BE2C (cell line): ENCODE data around the gene SNTG2.

Experiments
- DNase-seq: peaks from one replicate; pipeline ENCODE4 v3.0.0-alpha.2; 2020
- H3K27me3 ChIP-seq: fragments of 250-450 bp; sonication (Bioruptor Pico); 2 replicates; pipeline ENCODE4 v1.5.1; 2020; ENCODE audit warnings: mild to moderate bottlenecking
- H3K36me3 ChIP-seq: fragments of 250-450 bp; sonication (Bioruptor Pico); 2 replicates; pipeline ENCODE4 v1.5.1; 2020; ENCODE audit warnings: mild to moderate bottlenecking
- H3K4me1 ChIP-seq: fragments of 250-450 bp; sonication (Bioruptor Pico); 2 replicates; pipeline ENCODE4 v1.5.1; 2020
- H3K4me3 ChIP-seq: 2 replicates; pipeline ENCODE4 v1.5.1; 2011; ENCODE audit warnings: low read depth, low read length
- H3K9me3 ChIP-seq: fragments of 250-450 bp; sonication (Bioruptor Pico); 2 replicates; pipeline ENCODE4 v1.5.1; 2020
- CTCF ChIP-seq: IDR thresholded peaks from 2 replicates; pipeline ENCODE4 v1.5.1; 2012; ENCODE audit warnings: mild to moderate bottlenecking, low read depth, low read length

The SNTG2 gene

GRCh38 chr2:1159013-1159412, 208.4 kb downstream of the SNTG2 start:
- Histone ChIP-seq H3K9me3 (no peaks in the 10 kb centered on the region), H3K27me3 (no peaks in the 10 kb centered on the region), H3K36me3 (no peaks in the 10 kb centered on the region), H3K4me1 (no peaks in the 10 kb centered on the region), H3K4me3 (no peak overlapping the region)
- TF ChIP-seq CTCF: no peak
- no peak for DNase-seq

- TF ChIP-seq CTCF: no peak
- H3K27me3 ChIP-seq: no peaks in the 10 kb centered on the region
These were observed 211.6 kb downstream of the SNTG2 start for GRCh38 chr2:1162246-1162645.

GRCh38 chr2:1162768-1163584, 212.3 kb downstream of the SNTG2 start:
- no peaks in the 10 kb centered on the region for H3K27me3 ChIP-seq
- TF ChIP-seq CTCF: no peak
- no peaks in the 10 kb centered on the region for H3K9me3 ChIP-seq
- no peaks in the 10 kb centered on the region for H3K4me1 ChIP-seq
- no peak for DNase-seq
- no peak overlapping the region for H3K4me3 ChIP-seq
- no peaks in the 10 kb centered on the region for H3K36me3 ChIP-seq

More at GRCh38 chr2:1162246-1162645, 211.6 kb downstream of the SNTG2 start:
- H3K4me3 ChIP-seq: no peak overlapping the region
- H3K9me3 ChIP-seq: no peaks in the 10 kb centered on the region
- DNase-seq: no peak
- no peaks in the 10 kb centered on the region for H3K36me3 ChIP-seq
- H3K4me1 ChIP-seq: no peaks in the 10 kb centered on the region

GRCh38 chr2:1166976-1167375, 216.3 kb downstream of the SNTG2 start:
- Histone ChIP-seq H3K9me3 (no peaks in the 10 kb centered on the region), H3K36me3 (no peaks in the 10 kb centered on the region), H3K4me3 (no peak overlapping the region), H3K4me1 (no peaks in the 10 kb centered on the region), H3K27me3 (no peaks in the 10 kb centered on the region)
- DNase-seq: no peak
- no peak for TF ChIP-seq CTCF

GRCh38 chr2:1168846-1169245, 218.2 kb downstream of the SNTG2 start:
- no peaks in the 10 kb centered on the region for H3K36me3 ChIP-seq
- H3K27me3 ChIP-seq: no peaks in the 10 kb centered on the region

More at GRCh38 chr2:1168846-1169245, 218.2 kb downstream of the SNTG2 start:
- DNase-seq: no peak
- TF ChIP-seq CTCF: no peak
- Histone ChIP-seq H3K4me3 (no peak overlapping the region), H3K4me1 (no peaks in the 10 kb centered on the region), H3K9me3 (no peaks in the 10 kb centered on the region)
